Measurements from ENCODE around the gene TRAPPC14. TPM values are rescaled to one million over a fixed set of nuclear protein-coding genes. Genes with fewer than 3 reads are reported as not detected.
"Not testable (repeated sequence)": the region's sequence is repeated elsewhere in the genome, so short reads cannot be mapped to it uniquely, and the experiment has no call there.

TRAPPC14 gene
- 4.0 and 4.6 TPM in 2 replicates for total RNA-seq

- DNase-seq (ENCODE audit: low read depth): peak; percentile 63
These were observed at the start of gene TRAPPC14 for GRCh38 chr7:100158229-100159098. Gene TRAPPC14 (minus strand): TSS chr7:100158723. CDS start chr7:100158499, 224 bp downstream.

GRCh38 chr7:100204454-100204853 lies 45.9 kb upstream of the TRAPPC14 start:
- DNase-seq (ENCODE audit: low read depth): no peak

GRCh38 chr7:100200693-100201092 lies 42.2 kb upstream of the TRAPPC14 start:
- no peak for DNase-seq (ENCODE audit: low read depth)

- no peak for DNase-seq (ENCODE audit: low read depth)
These were observed 39.7 kb upstream of the TRAPPC14 start for GRCh38 chr7:100198266-100198665.

- not testable (repeated sequence) for DNase-seq (ENCODE audit: low read depth)
These were observed 37.4 kb upstream of the TRAPPC14 start for GRCh38 chr7:100195901-100196322.

- DNase-seq (ENCODE audit: low read depth): no peak
These were observed 36.7 kb upstream of the TRAPPC14 start for GRCh38 chr7:100195222-100195621.

GRCh38 chr7:100192969-100193368 lies 34.4 kb upstream of the TRAPPC14 start:
- no peak for DNase-seq (ENCODE audit: low read depth)

- DNase-seq (ENCODE audit: low read depth): not testable (repeated sequence)
These were observed 33.8 kb upstream of the TRAPPC14 start for GRCh38 chr7:100192281-100192862.

- DNase-seq (ENCODE audit: low read depth): peak; percentile 60
These were observed 33.3 kb upstream of the TRAPPC14 start for GRCh38 chr7:100191775-100192174.

GRCh38 chr7:100190048-100190711 lies 31.7 kb upstream of the TRAPPC14 start:
- DNase-seq (ENCODE audit: low read depth): peak; percentile 42

- DNase-seq (ENCODE audit: low read depth): no peak
These were observed 30.5 kb upstream of the TRAPPC14 start for GRCh38 chr7:100189061-100189460.

- DNase-seq (ENCODE audit: low read depth): no peak
These were observed 27.2 kb upstream of the TRAPPC14 start for GRCh38 chr7:100185726-100186125.

- DNase-seq (ENCODE audit: low read depth): not testable (repeated sequence)
These were observed 24.6 kb upstream of the TRAPPC14 start for GRCh38 chr7:100183090-100183489.

GRCh38 chr7:100182616-100183015 lies 24.1 kb upstream of the TRAPPC14 start:
- not testable (repeated sequence) for DNase-seq (ENCODE audit: low read depth)

- not testable (repeated sequence) for DNase-seq (ENCODE audit: low read depth)
These were observed 21.6 kb upstream of the TRAPPC14 start for GRCh38 chr7:100180084-100180483.

- DNase-seq (ENCODE audit: low read depth): peak; percentile 84
These were observed 18.8 kb upstream of the TRAPPC14 start, which contains the start of the genes GPC2 and STAG3 for GRCh38 chr7:100177045-100178001. Gene GPC2 (minus strand): TSS chr7:100177381. CDS start chr7:100177199, 182 bp downstream. Gene STAG3 (plus strand): TSS chr7:100177918. CDS start chr7:100180557, 2,639 bp downstream.

GRCh38 chr7:100176096-100177044 lies 17.8 kb upstream of the TRAPPC14 start:
- DNase-seq (ENCODE audit: low read depth): no peak

- DNase-seq (ENCODE audit: low read depth): no peak
These were observed 16.9 kb upstream of the TRAPPC14 start for GRCh38 chr7:100175296-100175935.

- no peak for DNase-seq (ENCODE audit: low read depth)
These were observed 16.1 kb upstream of the TRAPPC14 start for GRCh38 chr7:100174582-100174981.
